ENCODE data around the gene MAGI2.
"Not testable (repeated sequence)": the region's sequence is repeated elsewhere in the genome, so short reads cannot be mapped to it uniquely, and the experiment has no call there.

The MAGI2 gene

GRCh38 chr7:79137942-79138341 is 315.5 kb downstream of the MAGI2 start:
- no peak for DNase-seq

- DNase-seq: no peak
Observed at GRCh38 chr7:79132844-79133451, 320.5 kb downstream of the MAGI2 start.

GRCh38 chr7:79130715-79131114 is 322.8 kb downstream of the MAGI2 start:
- DNase-seq: no peak

- no peak for DNase-seq
Observed at GRCh38 chr7:79124331-79124730, 329.1 kb downstream of the MAGI2 start.

- no peak for DNase-seq
Observed at GRCh38 chr7:79118143-79118542, 335.3 kb downstream of the MAGI2 start.

- no peak for DNase-seq
Observed at GRCh38 chr7:79096361-79096805, 357.1 kb downstream of the MAGI2 start.

GRCh38 chr7:79093421-79093820 is 360.0 kb downstream of the MAGI2 start:
- no peak for DNase-seq

GRCh38 chr7:79091661-79092060 is 361.8 kb downstream of the MAGI2 start:
- DNase-seq: no peak

GRCh38 chr7:79091011-79091410 is 362.5 kb downstream of the MAGI2 start:
- no peak for DNase-seq

- DNase-seq: no peak
Observed at GRCh38 chr7:79090543-79090942, 362.9 kb downstream of the MAGI2 start.

GRCh38 chr7:79084423-79084822 is 369.0 kb downstream of the MAGI2 start:
- no peak for DNase-seq

GRCh38 chr7:79079919-79080554 is 373.4 kb downstream of the MAGI2 start:
- no peak for DNase-seq

GRCh38 chr7:79078273-79078672 is 375.2 kb downstream of the MAGI2 start:
- DNase-seq: no peak

- not testable (repeated sequence) for DNase-seq
Observed at GRCh38 chr7:79071187-79071586, 382.3 kb downstream of the MAGI2 start.

- no peak for DNase-seq
Observed at GRCh38 chr7:79064187-79064823, 389.2 kb downstream of the MAGI2 start.

- DNase-seq: no peak
Observed at GRCh38 chr7:79063019-79063698, 390.3 kb downstream of the MAGI2 start.

- DNase-seq: no peak
Observed at GRCh38 chr7:79060498-79060897, 393.0 kb downstream of the MAGI2 start.

- no peak for DNase-seq
Observed at GRCh38 chr7:79055722-79056415, 397.6 kb downstream of the MAGI2 start.

- no peak for DNase-seq
Observed at GRCh38 chr7:79051915-79052314, 401.6 kb downstream of the MAGI2 start.

- no peak for DNase-seq
Observed at GRCh38 chr7:79050603-79051002, 402.9 kb downstream of the MAGI2 start.

- DNase-seq: no peak
Observed at GRCh38 chr7:79046061-79046460, 407.4 kb downstream of the MAGI2 start.

- no peak for DNase-seq
Observed at GRCh38 chr7:79037001-79037400, 416.5 kb downstream of the MAGI2 start.

GRCh38 chr7:79036356-79036755 is 417.1 kb downstream of the MAGI2 start:
- DNase-seq: no peak

Data from activated CD8-positive, alpha-beta memory T cell treated with anti-CD3 and anti-CD28 coated beads, Interleukin-2, amount 50 U/mL, for 4 hours (primary cell).